GM21423 (cell line): ENCODE data around the gene FGGY.
"Not testable (repeated sequence)": the region's sequence is repeated elsewhere in the genome, so short reads cannot be mapped to it uniquely, and the experiment has no call there.

Source experiments
- ATAC-seq: cut with Tn5 transposase; IDR thresholded peaks from one replicate; pipeline ENCODE4 v1.9.1; 2021; ENCODE audit warnings: mild to moderate bottlenecking, moderate library complexity; ENCODE audit not compliant: unreplicated experiment

Gene FGGY

GRCh38 chr1:59288046-59288445, 8.8 kb upstream of the FGGY start:
- ATAC-seq = no peak

GRCh38 chr1:59289570-59289969, 7.3 kb upstream of the FGGY start:
- no peak for ATAC-seq

GRCh38 chr1:59290193-59290949, 6.5 kb upstream of the FGGY start:
- ATAC-seq = peak; percentile 57

- no peak for ATAC-seq
Measured at GRCh38 chr1:59291561-59291960, 5.3 kb upstream of the FGGY start.

- no peak for ATAC-seq
Measured at GRCh38 chr1:59292562-59292961, 4.3 kb upstream of the FGGY start.

- no peak for ATAC-seq
Measured at GRCh38 chr1:59293206-59293605, 3.7 kb upstream of the FGGY start.

- no peak for ATAC-seq
Measured at GRCh38 chr1:59293849-59294248, 3.0 kb upstream of the FGGY start.

GRCh38 chr1:59294423-59294822, 2.5 kb upstream of the FGGY start:
- ATAC-seq = no peak

- no peak for ATAC-seq
Measured at GRCh38 chr1:59295618-59296017, 1.3 kb upstream of the FGGY start.

GRCh38 chr1:59298026-59298583, 1.2 kb downstream of the FGGY start:
- ATAC-seq = no peak

- no peak for ATAC-seq
Measured at GRCh38 chr1:59298710-59299346, 1.9 kb downstream of the FGGY start.

GRCh38 chr1:59299670-59300069, 2.8 kb downstream of the FGGY start:
- not testable (repeated sequence) for ATAC-seq

- ATAC-seq = no peak
Measured at GRCh38 chr1:59302297-59302696, 5.4 kb downstream of the FGGY start.

GRCh38 chr1:59302871-59303270, 6.0 kb downstream of the FGGY start:
- ATAC-seq = no peak

- no peak for ATAC-seq
Measured at GRCh38 chr1:59305188-59305587, 8.3 kb downstream of the FGGY start.

- no peak for ATAC-seq
Measured at GRCh38 chr1:59307591-59307990, 10.7 kb downstream of the FGGY start.

GRCh38 chr1:59308839-59309238, 11.9 kb downstream of the FGGY start:
- no peak for ATAC-seq

- no peak for ATAC-seq
Measured at GRCh38 chr1:59309392-59309791, 12.5 kb downstream of the FGGY start.

- ATAC-seq = no peak
Measured at GRCh38 chr1:59309795-59310548, 13.1 kb downstream of the FGGY start.

- no peak for ATAC-seq
Measured at GRCh38 chr1:59310549-59311250, 13.8 kb downstream of the FGGY start.
